ENCODE results near the gene PLEKHG2.

DNA sequence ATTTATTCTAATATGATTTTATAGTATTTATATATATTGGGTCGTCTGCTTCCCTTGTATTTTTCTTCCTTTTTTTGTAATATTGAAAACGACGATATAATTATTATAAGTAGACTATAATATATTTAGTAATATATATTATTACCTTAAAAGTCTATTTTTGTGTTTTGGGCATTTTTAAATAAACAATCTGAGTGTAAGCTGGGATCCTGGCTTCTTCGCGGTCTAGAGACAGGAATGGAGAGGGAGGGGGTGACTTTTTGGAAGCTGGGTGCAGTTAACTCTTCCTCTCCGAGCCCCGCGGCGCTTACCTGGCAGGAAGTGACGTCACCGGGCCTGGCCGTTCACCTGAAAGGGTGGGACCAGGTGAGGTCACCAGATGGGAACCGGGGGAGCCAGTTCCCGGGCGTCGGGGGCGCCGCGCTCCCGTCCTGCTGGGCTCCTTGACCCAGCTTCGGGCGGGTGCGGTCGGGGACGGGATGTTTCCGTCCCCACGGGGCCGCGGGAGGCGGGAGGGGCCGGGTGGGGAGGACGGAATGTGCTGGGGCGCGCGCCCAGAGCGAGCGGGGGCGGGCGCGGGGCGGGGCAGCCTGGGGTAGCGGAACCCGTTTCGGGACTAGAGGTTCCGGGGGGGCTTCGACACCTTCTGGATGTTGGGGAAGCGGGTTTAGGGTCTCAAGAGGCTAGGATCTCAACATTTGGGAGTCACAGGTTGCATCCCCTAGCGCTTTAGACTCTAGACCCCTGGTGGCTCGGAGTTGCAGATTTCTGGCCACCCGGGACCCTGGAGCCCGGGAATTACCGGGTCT lies 3.1 kb upstream of the PLEKHG2 start:
- TF ChIP-seq, protein P1, sequence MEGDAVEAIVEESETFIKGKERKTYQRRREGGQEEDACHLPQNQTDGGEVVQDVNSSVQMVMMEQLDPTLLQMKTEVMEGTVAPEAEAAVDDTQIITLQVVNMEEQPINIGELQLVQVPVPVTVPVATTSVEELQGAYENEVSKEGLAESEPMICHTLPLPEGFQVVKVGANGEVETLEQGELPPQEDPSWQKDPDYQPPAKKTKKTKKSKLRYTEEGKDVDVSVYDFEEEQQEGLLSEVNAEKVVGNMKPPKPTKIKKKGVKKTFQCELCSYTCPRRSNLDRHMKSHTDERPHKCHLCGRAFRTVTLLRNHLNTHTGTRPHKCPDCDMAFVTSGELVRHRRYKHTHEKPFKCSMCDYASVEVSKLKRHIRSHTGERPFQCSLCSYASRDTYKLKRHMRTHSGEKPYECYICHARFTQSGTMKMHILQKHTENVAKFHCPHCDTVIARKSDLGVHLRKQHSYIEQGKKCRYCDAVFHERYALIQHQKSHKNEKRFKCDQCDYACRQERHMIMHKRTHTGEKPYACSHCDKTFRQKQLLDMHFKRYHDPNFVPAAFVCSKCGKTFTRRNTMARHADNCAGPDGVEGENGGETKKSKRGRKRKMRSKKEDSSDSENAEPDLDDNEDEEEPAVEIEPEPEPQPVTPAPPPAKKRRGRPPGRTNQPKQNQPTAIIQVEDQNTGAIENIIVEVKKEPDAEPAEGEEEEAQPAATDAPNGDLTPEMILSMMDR (IDR thresholded peaks at IDR 0.05; ENCODE audit: low read length) = 0 out of 2 replicates have a peak, but pooled peaks have one; percentile 6
- no peak for TF ChIP-seq EZH2phosphoT487 (IDR thresholded peaks at IDR 0.05; ENCODE audit: low read length)
